Trophoblast cell (in vitro differentiated cells and primary cell): Measurements from ENCODE around the gene CCDC188.

Experiments
- DNase-seq, 2 donors: peaks; one replicate each; pipeline ENCODE4 v3.0.0-alpha.2; 2016
- H2AFZ ChIP-seq: 2 replicates; pipeline ENCODE4 v1.6.1; 2013; ENCODE audit warnings: low read length, moderate library complexity, mild to moderate bottlenecking; ENCODE audit not compliant: insufficient read depth, poor library complexity
- H2AK5ac ChIP-seq: 2 replicates; pipeline ENCODE4 v1.6.1; 2013; ENCODE audit warnings: mild to moderate bottlenecking, low read length
- H2BK120ac ChIP-seq: 2 replicates; pipeline ENCODE4 v1.6.1; 2013; ENCODE audit warnings: low read length, mild to moderate bottlenecking, moderate library complexity; ENCODE audit not compliant: insufficient read depth, poor library complexity
- H2BK12ac ChIP-seq: 2 replicates; pipeline ENCODE4 v1.6.1; 2013; ENCODE audit warnings: mild to moderate bottlenecking, low read length, moderate library complexity
- H2BK5ac ChIP-seq: 2 replicates; pipeline ENCODE4 v1.6.1; 2013; ENCODE audit warnings: low read length, low read depth, moderate library complexity, mild to moderate bottlenecking; ENCODE audit not compliant: poor library complexity
- H3K14ac ChIP-seq: 2 replicates; pipeline ENCODE4 v1.6.1; 2013; ENCODE audit warnings: mild to moderate bottlenecking, low read length
- H3K18ac ChIP-seq: 2 replicates; pipeline ENCODE4 v1.6.1; 2013; ENCODE audit warnings: mild to moderate bottlenecking, low read length
- H3K23ac ChIP-seq: 2 replicates; pipeline ENCODE4 v1.6.1; 2013; ENCODE audit warnings: low read length
- H3K27ac ChIP-seq: 2 replicates; pipeline ENCODE4 v1.5.1; 2013; ENCODE audit warnings: low read depth, mild to moderate bottlenecking, inconsistent platforms, low read length, moderate library complexity
- H3K27me3 ChIP-seq: 2 replicates; pipeline ENCODE4 v1.6.1; 2013; ENCODE audit warnings: inconsistent platforms, mild to moderate bottlenecking, low read length, moderate library complexity; ENCODE audit not compliant: insufficient read depth
- H3K36me3 ChIP-seq, 2 experiments: 1 replicate in 1 of 2; 2 replicates in 1 of 2; pipeline ENCODE4 v1.6.1; 2013; ENCODE audit warnings: low read length in 2 of 2, mild to moderate bottlenecking in 2 of 2, moderate library complexity in 1 of 2; ENCODE audit not compliant: insufficient read depth in 2 of 2, control insufficient read depth in 1 of 2
- H3K4ac ChIP-seq: 2 replicates; pipeline ENCODE4 v1.6.1; 2013; ENCODE audit warnings: low read depth, mild to moderate bottlenecking, low read length, moderate library complexity
- H3K4me1 ChIP-seq, 2 experiments: 1 replicate in 1 of 2; 2 replicates in 1 of 2; pipeline ENCODE4 v1.6.1; 2013; ENCODE audit warnings: low read length in 2 of 2, mild to moderate bottlenecking in 2 of 2, moderate library complexity in 1 of 2; ENCODE audit not compliant: insufficient read depth in 2 of 2, control insufficient read depth in 1 of 2
- H3K4me2 ChIP-seq: 2 replicates; pipeline ENCODE4 v1.6.1; 2013; ENCODE audit warnings: inconsistent platforms, mild to moderate bottlenecking, low read length, moderate library complexity
- H3K4me3 ChIP-seq: 2 replicates; pipeline ENCODE4 v1.5.1; 2013; ENCODE audit warnings: mild to moderate bottlenecking, low read depth, low read length, inconsistent platforms
- H3K79me1 ChIP-seq: one replicate; pipeline ENCODE4 v1.6.1; 2013; ENCODE audit warnings: low read length
- H3K79me2 ChIP-seq: 2 replicates; pipeline ENCODE4 v1.6.1; 2013; ENCODE audit warnings: low read length, mild to moderate bottlenecking; ENCODE audit not compliant: control insufficient read depth, insufficient read depth, poor library complexity
- H3K9ac ChIP-seq: 2 replicates; pipeline ENCODE4 v1.6.1; 2013; ENCODE audit warnings: mild to moderate bottlenecking, low read length
- H3K9me3 ChIP-seq: 2 replicates; pipeline ENCODE4 v1.6.1; 2013; ENCODE audit warnings: low read depth, mild to moderate bottlenecking, control low read depth, inconsistent platforms, low read length; ENCODE audit not compliant: insufficient read depth
- H4K12ac ChIP-seq: 2 replicates; pipeline ENCODE4 v1.6.1; 2013; ENCODE audit warnings: low read depth, mild to moderate bottlenecking, low read length, moderate library complexity
- H4K8ac ChIP-seq: 2 replicates; pipeline ENCODE4 v1.6.1; 2013; ENCODE audit warnings: low read depth, mild to moderate bottlenecking, low read length, moderate library complexity
- H4K91ac ChIP-seq: one replicate; pipeline ENCODE4 v1.6.1; 2013; ENCODE audit warnings: low read depth, mild to moderate bottlenecking, low read length, moderate library complexity
- WGBS: extraction: QIAGEN DNeasy Blood & Tissue Kit; methylation state at CpG from one replicate; pipeline ENCODE4 v1.1.7; 2013; ENCODE audit warnings: missing lambda C conversion rate; ENCODE audit not compliant: insufficient read length, insufficient coverage; ENCODE audit errors: extremely low coverage; 5-methylcytosine and 5-hydroxymethylcytosine counted together

CCDC188 gene

DNA sequence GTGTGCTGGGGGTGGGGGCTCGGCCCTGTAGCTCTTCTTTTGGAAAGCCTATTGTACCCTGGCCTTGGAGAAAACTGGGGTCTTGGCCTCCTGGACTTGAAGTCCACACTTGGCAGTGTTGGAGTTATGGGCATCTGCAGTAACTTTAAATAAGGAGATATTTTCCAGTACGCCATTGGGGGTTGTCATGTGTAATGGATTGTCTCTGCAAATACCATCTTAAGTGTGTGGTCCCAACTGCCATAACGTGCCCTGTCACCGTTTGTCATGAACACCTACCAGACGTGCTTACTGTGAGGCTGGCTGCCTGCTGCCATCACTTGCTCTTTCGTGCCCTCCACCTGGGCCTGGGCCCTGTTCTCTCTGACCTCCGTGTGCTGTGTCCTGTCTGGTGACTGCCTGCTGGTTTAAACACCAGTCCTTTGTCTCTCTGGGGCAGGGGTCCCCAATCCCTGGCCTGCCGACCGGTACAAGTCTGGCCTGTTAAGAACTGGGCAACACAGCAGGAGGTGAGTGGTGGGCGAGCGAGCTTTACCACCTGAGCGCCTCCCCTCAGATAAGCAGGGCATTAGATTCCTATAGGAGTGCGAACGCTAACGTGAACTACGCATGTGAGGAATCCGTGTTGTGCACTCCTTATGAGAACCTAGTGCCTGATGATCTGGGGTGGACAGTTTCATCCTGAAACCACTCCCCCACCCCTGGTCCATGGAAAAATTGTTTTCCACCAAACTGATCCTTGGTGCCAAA lies 22.8 kb downstream of the CCDC188 start:
- H2BK5ac ChIP-seq, result no peak overlapping the region
- H2AK5ac ChIP-seq, result no peak overlapping the region
- no peak for DNase-seq
- no peak overlapping the region for H2BK120ac ChIP-seq
- no peak overlapping the region for H3K4me3 ChIP-seq
- H4K12ac ChIP-seq, result no peak overlapping the region
- peaks cover 6% of the 10 kb centered on the region for H3K79me2 ChIP-seq
- H3K36me3 ChIP-seq, result peaks cover 46 to 47% of the 10 kb centered on the region in 2 experiments
- H3K4me2 ChIP-seq, result no peak overlapping the region
- H3K9me3 ChIP-seq, result no peaks in the 10 kb centered on the region
- H3K14ac ChIP-seq, result no peak overlapping the region
- H2BK12ac ChIP-seq, result no peak overlapping the region
- H2AFZ ChIP-seq, result no peak overlapping the region
- peaks cover 5% of the 10 kb centered on the region for H3K79me1 ChIP-seq
- H4K91ac ChIP-seq, result no peak overlapping the region
- H3K27ac ChIP-seq, result no peak overlapping the region
- H3K23ac ChIP-seq, result no peak overlapping the region
- no peaks in the 10 kb centered on the region for H3K27me3 ChIP-seq
- H4K8ac ChIP-seq, result no peak overlapping the region
- WGBS, result no CpG with 5 or more reads among the region's 17 CpGs
- no peak overlapping the region for H3K4ac ChIP-seq
- no peak overlapping the region for H3K18ac ChIP-seq
- peaks cover 8 to 9% of the 10 kb centered on the region in 2 experiments for H3K4me1 ChIP-seq
- H3K9ac ChIP-seq, result no peak overlapping the region

DNA sequence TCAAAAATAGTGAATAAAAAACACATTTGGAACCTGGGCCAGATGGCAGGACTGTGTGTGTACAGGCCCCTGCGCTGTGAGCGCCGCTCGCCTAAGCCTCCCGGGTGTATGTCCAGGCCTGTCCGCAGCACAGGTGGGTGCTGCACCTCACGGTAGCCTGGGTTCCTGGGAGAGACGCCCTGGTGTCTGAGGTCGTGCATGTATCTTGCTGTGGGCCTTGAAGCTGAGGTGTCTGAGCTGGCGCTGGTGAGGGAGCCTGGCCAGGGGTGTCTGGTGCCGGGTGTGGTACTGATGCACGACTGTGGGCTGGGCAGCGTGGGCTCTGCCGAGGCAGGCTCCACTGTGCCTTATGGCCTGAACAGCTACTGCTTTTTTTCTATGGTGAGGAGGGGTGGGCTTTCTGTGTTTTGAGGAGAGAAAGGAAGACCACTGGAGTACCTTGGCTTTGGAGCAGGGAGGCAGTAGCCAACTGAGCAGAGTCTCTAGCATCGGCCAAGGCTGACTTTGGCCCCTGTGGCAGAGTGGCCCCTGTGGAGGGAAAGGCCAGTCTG lies 23.5 kb downstream of the CCDC188 start:
- H3K79me2 ChIP-seq, result peaks cover 6% of the 10 kb centered on the region
- no peak overlapping the region for H2BK12ac ChIP-seq
- H3K79me1 ChIP-seq, result peaks cover 5% of the 10 kb centered on the region
- H3K14ac ChIP-seq, result no peak overlapping the region
- no peak for DNase-seq
- H4K12ac ChIP-seq, result no peak overlapping the region
- WGBS, result no CpG with 5 or more reads among the region's 15 CpGs
- H3K23ac ChIP-seq, result no peak overlapping the region
- H3K9ac ChIP-seq, result no peak overlapping the region
- no peak overlapping the region for H2AFZ ChIP-seq
- H3K4me3 ChIP-seq, result no peak overlapping the region
- H4K8ac ChIP-seq, result no peak overlapping the region
- H3K9me3 ChIP-seq, result no peaks in the 10 kb centered on the region
- H2AK5ac ChIP-seq, result no peak overlapping the region
- peaks cover 2 to 3% of the 10 kb centered on the region in 2 experiments for H3K4me1 ChIP-seq
- H3K36me3 ChIP-seq, result peaks cover 47 to 50% of the 10 kb centered on the region in 2 experiments
- H3K27ac ChIP-seq, result no peak overlapping the region
- H3K18ac ChIP-seq, result no peak overlapping the region
- H3K27me3 ChIP-seq, result no peaks in the 10 kb centered on the region
- no peak overlapping the region for H3K4ac ChIP-seq
- H2BK120ac ChIP-seq, result no peak overlapping the region
- H4K91ac ChIP-seq, result no peak overlapping the region
- no peak overlapping the region for H2BK5ac ChIP-seq
- no peak overlapping the region for H3K4me2 ChIP-seq

DNA sequence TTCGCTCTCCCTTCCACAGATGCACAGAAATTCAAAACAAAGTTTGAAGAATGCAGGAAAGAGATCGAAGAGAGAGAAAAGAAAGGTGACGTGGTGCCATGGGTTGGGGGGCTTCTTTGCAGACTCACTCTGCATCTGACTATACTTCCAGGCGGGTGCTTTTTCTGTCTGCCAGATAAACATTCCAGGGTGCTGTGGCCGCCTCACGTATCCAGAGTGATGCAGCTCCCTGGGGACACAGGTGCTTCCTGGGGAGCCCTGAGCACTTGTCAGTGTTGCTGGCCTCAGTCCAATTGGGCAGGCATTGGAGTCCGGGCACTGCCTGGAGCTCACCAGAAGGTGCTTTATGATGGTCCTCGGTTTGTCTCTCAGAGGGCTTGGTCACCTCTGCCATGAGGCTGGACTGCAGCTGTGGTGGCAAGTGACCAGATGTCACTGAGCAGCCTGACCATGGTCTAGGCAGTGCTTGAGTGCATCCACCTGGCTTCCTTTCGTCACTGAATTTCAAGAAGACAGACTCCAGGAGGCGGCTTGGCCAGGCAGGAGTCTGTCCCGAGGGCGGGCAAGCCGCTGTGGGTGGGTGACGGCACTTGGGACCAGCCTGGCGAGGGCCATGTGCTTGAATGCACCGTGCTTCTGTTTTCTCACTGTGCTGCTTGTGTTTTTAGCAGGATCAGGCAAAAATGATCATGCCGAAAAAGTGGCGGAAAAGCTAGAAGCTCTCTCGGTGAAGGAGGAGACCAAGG lies 24.4 kb downstream of the CCDC188 start:
- H3K27ac ChIP-seq, result no peak overlapping the region
- peaks cover 57 to 59% of the 10 kb centered on the region in 2 experiments for H3K36me3 ChIP-seq
- H3K23ac ChIP-seq, result no peak overlapping the region
- no peak overlapping the region for H2AK5ac ChIP-seq
- no peak overlapping the region for H3K4ac ChIP-seq
- no peak overlapping the region for H3K18ac ChIP-seq
- DNase-seq, result no peak
- H3K79me2 ChIP-seq, result peaks cover 3% of the 10 kb centered on the region
- H3K4me1 ChIP-seq, result no peaks in the 10 kb centered on the region
- no peak overlapping the region for H4K91ac ChIP-seq
- H3K27me3 ChIP-seq, result no peaks in the 10 kb centered on the region
- no CpG with 5 or more reads among the region's 19 CpGs for WGBS
- peaks cover 3% of the 10 kb centered on the region for H3K79me1 ChIP-seq
- no peak overlapping the region for H2AFZ ChIP-seq
- no peak overlapping the region for H4K12ac ChIP-seq
- H3K9ac ChIP-seq, result no peak overlapping the region
- no peak overlapping the region for H3K4me3 ChIP-seq
- no peak overlapping the region for H3K4me2 ChIP-seq
- H2BK12ac ChIP-seq, result no peak overlapping the region
- H4K8ac ChIP-seq, result no peak overlapping the region
- no peak overlapping the region for H2BK120ac ChIP-seq
- H3K14ac ChIP-seq, result no peak overlapping the region
- no peaks in the 10 kb centered on the region for H3K9me3 ChIP-seq
- H2BK5ac ChIP-seq, result no peak overlapping the region

DNA sequence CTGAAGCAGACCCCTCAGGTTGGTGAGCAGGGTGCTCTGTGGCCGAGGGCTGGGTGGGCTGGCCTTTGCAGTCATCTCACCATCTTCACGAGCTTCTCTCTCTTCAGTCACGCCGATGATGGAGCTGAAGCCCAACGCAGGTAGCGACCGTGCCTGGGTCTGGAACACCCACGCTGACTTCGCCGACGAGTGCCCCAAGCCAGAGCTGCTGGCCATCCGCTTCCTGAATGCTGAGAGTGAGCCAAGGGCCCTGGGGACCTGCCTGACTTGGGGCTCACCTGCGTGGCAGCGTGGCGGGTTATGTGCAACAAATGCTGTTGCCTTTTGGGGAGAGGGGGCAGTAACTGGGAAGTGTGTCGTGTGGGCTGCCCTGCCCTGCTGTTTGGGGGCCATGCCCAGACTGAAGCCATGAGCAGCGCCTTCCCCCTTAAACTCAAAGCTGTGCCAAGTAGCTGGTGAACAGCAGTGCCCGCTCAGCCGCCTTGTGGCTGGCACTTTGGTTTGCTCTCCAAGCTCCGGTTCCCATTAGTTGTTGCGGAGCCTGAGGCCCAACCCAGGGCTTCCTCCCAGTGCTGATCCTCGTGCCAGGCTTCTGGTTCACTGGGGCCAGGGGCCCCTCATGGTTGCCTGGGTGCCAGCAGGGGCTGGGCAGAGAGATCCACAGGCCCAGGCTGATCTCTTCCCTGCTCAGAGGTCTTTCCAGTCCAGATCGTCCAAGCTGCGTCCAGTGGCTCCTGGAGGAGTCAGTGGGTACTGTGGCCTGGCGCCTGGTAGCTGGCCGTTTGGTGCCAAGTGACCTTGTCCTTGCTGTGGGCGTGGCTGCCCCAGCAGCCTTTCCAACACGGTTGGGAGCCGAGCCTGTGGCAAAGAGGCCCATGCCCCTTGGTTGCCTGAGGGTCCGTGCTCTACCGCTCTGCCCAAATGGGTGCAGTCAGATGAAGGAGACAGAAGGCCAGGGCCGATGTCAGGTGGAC lies 25.4 kb downstream of the CCDC188 start:
- WGBS, result no CpG with 5 or more reads among the region's 32 CpGs
- H2BK120ac ChIP-seq, result no peak overlapping the region
- H2BK12ac ChIP-seq, result no peak overlapping the region
- no peak overlapping the region for H3K4me3 ChIP-seq
- H3K4ac ChIP-seq, result no peak overlapping the region
- H3K23ac ChIP-seq, result no peak overlapping the region
- H3K27ac ChIP-seq, result no peak overlapping the region
- H2AFZ ChIP-seq, result no peak overlapping the region
- no peak overlapping the region for H4K8ac ChIP-seq
- no peak overlapping the region for H3K18ac ChIP-seq
- no peaks in the 10 kb centered on the region for H3K79me2 ChIP-seq
- H4K91ac ChIP-seq, result no peak overlapping the region
- H3K79me1 ChIP-seq, result no peaks in the 10 kb centered on the region
- H3K36me3 ChIP-seq, result peaks cover 65 to 68% of the 10 kb centered on the region in 2 experiments
- DNase-seq, result no peak
- no peaks in the 10 kb centered on the region for H3K27me3 ChIP-seq
- H3K14ac ChIP-seq, result no peak overlapping the region
- H3K9me3 ChIP-seq, result no peaks in the 10 kb centered on the region
- H3K9ac ChIP-seq, result no peak overlapping the region
- no peaks in the 10 kb centered on the region for H3K4me1 ChIP-seq
- H2BK5ac ChIP-seq, result no peak overlapping the region
- H4K12ac ChIP-seq, result no peak overlapping the region
- H2AK5ac ChIP-seq, result no peak overlapping the region
- H3K4me2 ChIP-seq, result no peak overlapping the region
